BJ (cell line): Measurements from ENCODE around the gene MYO1D. TPM values are rescaled to one million over a fixed set of nuclear protein-coding genes. Genes with fewer than 3 reads are reported as not detected.
A peak's percentile ranks its signal among the peaks of the same experiment; 100 is the strongest.

ENCODE experiments used
- CTCF ChIA-PET: fragments of 350-600 bp; formaldehyde crosslinking; extraction: SDS; loops from one replicate; lab custom pipeline; 2021; ENCODE audit warnings: antibody characterized with exemption, inconsistent platforms; lab: Yijun Ruan, JAX
- POLR2A ChIA-PET: fragments of 300-600 bp; sonication (Branson Sonifier 250); formaldehyde crosslinking; extraction: SDS; loops from one replicate; lab custom pipeline; 2021; ENCODE audit warnings: antibody characterized with exemption; lab: Charles Lee
- DNase-seq: peaks from one replicate; pipeline ENCODE4 v3.0.0-alpha.2; 2011; ENCODE audit warnings: low read depth
- H3K27me3 ChIP-seq: 2 replicates; pipeline ENCODE4 v1.6.0; 2011; ENCODE audit warnings: low read length; ENCODE audit not compliant: control insufficient read depth, insufficient read depth
- H3K36me3 ChIP-seq: 2 replicates; pipeline ENCODE4 v1.5.1; 2011; ENCODE audit warnings: low read length; ENCODE audit not compliant: control insufficient read depth, insufficient read depth
- H3K4me3 ChIP-seq: 2 replicates; pipeline ENCODE4 v1.5.1; 2011; ENCODE audit warnings: low read depth, mild to moderate bottlenecking, control low read depth, low read length
- polyA plus RNA-seq: library from polyadenylated mRNA; depleted of rRNA; stranded (reverse); fragments of >200 nt; gene quantifications from 2 replicates; pipeline ENCODE4 v1.2.3, GENCODE V29; 2011
- TF ChIP-seq, protein P1 (sequence below): IDR thresholded peaks from 2 replicates; pipeline ENCODE4 v1.5.1; 2011; ENCODE audit warnings: low read depth, mild to moderate bottlenecking, control low read depth, inconsistent platforms, low read length, moderate library complexity; ENCODE audit not compliant: insufficient read depth

MYO1D gene
- polyA plus RNA-seq, 1 experiment, result 23.6 TPM

DNA sequence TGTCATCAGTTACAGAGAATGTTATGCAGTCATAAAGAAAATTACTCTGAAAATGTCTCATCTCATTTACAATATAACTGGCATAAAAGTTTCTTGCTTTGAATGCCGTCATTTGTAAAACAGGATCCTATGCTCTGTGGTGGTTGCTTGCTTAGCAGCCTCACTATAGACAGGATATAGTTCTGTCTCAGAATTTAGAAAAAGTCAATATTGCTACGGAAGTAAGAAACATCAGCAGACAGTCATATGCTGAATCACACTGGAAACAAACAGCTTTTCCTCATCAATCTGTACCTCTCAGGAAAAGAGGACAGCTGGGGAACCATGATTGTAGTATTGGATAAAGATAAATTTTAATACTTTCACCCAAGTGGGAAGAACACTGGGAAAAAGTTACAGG is 105.5 kb downstream of the MYO1D start:
- TF ChIP-seq, protein P1, sequence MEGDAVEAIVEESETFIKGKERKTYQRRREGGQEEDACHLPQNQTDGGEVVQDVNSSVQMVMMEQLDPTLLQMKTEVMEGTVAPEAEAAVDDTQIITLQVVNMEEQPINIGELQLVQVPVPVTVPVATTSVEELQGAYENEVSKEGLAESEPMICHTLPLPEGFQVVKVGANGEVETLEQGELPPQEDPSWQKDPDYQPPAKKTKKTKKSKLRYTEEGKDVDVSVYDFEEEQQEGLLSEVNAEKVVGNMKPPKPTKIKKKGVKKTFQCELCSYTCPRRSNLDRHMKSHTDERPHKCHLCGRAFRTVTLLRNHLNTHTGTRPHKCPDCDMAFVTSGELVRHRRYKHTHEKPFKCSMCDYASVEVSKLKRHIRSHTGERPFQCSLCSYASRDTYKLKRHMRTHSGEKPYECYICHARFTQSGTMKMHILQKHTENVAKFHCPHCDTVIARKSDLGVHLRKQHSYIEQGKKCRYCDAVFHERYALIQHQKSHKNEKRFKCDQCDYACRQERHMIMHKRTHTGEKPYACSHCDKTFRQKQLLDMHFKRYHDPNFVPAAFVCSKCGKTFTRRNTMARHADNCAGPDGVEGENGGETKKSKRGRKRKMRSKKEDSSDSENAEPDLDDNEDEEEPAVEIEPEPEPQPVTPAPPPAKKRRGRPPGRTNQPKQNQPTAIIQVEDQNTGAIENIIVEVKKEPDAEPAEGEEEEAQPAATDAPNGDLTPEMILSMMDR, result no peak
- DNase-seq, result no peak
- H3K4me3 ChIP-seq, result no peak overlapping the region
- ChIA-PET CTCF (interaction anchor here (1.0 to 3.3 kb wide), 5 partner anchors 10 to 165 kb away, joined by 3 to 12 read pairs (median 3); partner anchors contain the start of gene MYO1D), POLR2A (no interaction called here)
- H3K36me3 ChIP-seq, result peaks cover 1% of the 10 kb centered on the region; the same call in 1 of the 2 replicates
- H3K27me3 ChIP-seq, result no peaks in the 10 kb centered on the region

DNA sequence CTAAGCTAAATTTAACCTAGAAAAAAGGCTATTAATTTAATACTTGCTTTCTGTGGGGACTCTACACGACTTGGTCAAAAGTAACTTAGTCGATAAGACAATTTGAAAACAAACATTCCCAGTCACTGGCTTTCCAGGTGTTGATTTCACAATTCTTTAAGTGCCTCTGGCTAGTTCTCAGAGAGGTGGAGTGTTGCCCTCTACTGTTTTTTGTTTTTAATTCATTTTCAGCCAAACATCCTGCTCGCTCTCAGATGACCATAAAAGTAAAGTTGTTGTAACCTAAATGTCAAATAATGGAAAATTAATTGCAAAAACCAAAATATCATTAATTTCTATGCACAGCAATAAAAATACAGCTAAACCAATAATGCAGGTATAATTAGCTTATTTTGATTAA is 107.1 kb downstream of the MYO1D start:
- DNase-seq, result no peak
- Histone ChIP-seq H3K27me3 (no peaks in the 10 kb centered on the region), H3K36me3 (peaks cover under 1% of the 10 kb centered on the region; the same call in 1 of the 2 replicates), H3K4me3 (no peak overlapping the region)
- TF ChIP-seq, protein P1, result no peak
- CTCF ChIA-PET, result interaction anchor here (0.8 to 3.3 kb wide), 4 partner anchors 9 to 140 kb away, joined by 3 to 12 read pairs (median 6); partner anchors contain the start of gene MYO1D
- POLR2A ChIA-PET, result no interaction called here

DNA sequence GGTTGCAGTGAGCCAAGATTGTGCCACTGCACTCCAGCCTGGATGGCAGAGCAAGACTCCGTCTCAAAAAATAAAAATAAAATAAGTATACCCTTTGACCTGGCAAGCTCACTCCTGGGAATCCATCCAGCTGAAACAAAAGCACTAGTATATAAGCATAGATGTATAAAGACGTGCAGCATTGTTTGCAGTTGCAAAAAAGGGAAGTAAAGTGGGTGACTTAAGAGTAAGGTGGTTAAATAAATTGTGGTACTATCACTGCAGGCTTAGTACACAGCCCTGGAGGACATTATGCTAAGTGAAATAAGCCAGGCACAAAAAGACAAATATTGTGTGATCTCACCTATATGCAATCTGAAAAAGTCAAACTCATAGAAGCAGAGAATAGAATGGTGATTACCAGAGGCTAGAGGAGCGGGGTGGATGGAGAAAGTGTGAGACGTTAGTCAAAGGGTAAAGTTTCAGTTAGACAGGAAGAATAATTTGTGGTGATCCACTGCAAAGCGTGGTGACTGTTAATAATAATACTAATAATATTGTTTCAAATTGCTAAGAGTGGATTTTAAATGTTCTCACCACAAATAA is 113.0 kb downstream of the MYO1D start:
- DNase-seq, result no peak
- POLR2A ChIA-PET, result no interaction called here
- TF ChIP-seq, protein P1, result no peak
- Histone ChIP-seq H3K36me3 (peaks cover 2% of the 10 kb centered on the region; the same call in 1 of the 2 replicates), H3K4me3 (no peak overlapping the region), H3K27me3 (no peaks in the 10 kb centered on the region)
- CTCF ChIA-PET, result interaction anchor here (1.0 kb wide), 1 partner anchor 114 kb away, joined by 3 read pairs; no protein-coding TSS in a partner anchor

DNA sequence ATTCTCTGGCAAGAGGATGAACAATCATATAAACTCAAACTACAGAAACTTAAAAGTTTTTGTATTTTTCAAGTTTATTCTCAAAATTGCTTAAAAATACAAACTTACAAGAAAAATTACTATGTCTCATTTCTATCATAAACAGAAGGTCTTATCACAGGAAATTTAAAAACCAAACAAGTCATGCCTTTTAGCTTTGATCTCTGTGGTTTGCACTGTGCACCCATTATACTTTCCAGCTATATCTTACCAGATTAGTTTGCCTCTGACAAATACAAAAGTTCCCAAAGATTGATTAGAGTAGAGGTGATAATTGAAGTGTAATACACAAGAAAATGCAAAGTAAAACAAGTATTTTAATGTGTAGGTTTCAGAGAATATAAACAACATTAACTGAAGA is 117.4 kb downstream of the MYO1D start:
- POLR2A ChIA-PET, result no interaction called here
- no peak overlapping the region for H3K4me3 ChIP-seq
- CTCF ChIA-PET, result interaction anchor here (0.7 to 2.0 kb wide), 4 partner anchors 22 to 298 kb away, joined by 3 to 6 read pairs (median 4); no protein-coding TSS in a partner anchor
- TF ChIP-seq, protein P1, result no peak
- H3K36me3 ChIP-seq, result peaks cover 2% of the 10 kb centered on the region; the same call in 1 of the 2 replicates
- H3K27me3 ChIP-seq, result no peaks in the 10 kb centered on the region; the same call in 1 of the 2 replicates
- no peak for DNase-seq

DNA sequence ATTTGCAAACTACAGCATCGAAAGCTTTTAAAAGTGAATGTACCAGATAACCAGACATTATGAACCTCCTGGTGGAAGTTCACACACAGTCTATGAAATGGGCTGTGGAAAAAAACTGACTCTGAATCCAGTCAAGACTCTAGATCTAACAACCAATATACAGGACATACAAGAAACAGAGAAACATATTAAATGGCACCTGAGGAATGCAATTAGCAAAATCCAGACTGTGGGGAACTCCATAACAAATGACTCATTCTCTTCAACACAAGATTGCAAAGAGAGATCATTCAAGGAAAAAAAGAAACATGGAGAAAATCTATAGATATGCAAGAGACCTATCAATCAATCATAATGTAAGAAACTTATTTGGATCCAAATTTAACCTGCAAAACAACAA is 119.0 kb downstream of the MYO1D start:
- Histone ChIP-seq H3K4me3 (no peak overlapping the region), H3K36me3 (peaks cover 2% of the 10 kb centered on the region; the same call in 1 of the 2 replicates), H3K27me3 (no peaks in the 10 kb centered on the region; the same call in 1 of the 2 replicates)
- ChIA-PET CTCF (interaction anchor here (0.8 to 2.2 kb wide), 8 partner anchors 25 to 296 kb away, joined by 3 to 11 read pairs (median 4); partner anchors contain the start of genes CDK5R1 and MYO1D), POLR2A (no interaction called here)
- TF ChIP-seq, protein P1, result no peak
- peak; percentile 10 for DNase-seq
